Measurements from ENCODE around the gene MICALL2.

- TF ChIP-seq POLR2A (IDR thresholded peaks at IDR 0.05; ENCODE audit: low read length) (no peak), RARB (CRISPR knock-in tag; IDR thresholded peaks at IDR 0.05) (no peak), ESRRA (IDR thresholded peaks at IDR 0.05; ENCODE audit: borderline replicate concordance, low read length) (no peak), CTCF (IDR thresholded peaks at IDR 0.05) (no peak), ZNF302 (CRISPR knock-in tag; IDR thresholded peaks at IDR 0.05) (no peak), BHLHE40 (IDR thresholded peaks at IDR 0.05; ENCODE audit: low read depth, low read length) (no peak), CEBPB (IDR thresholded peaks at IDR 0.05) (no peak), MAFK (IDR thresholded peaks at IDR 0.05; ENCODE audit: partially characterized antibody) (no peak), JUN (IDR thresholded peaks at IDR 0.05) (no peak), MAZ (IDR thresholded peaks at IDR 0.05; ENCODE audit: borderline replicate concordance, low read depth, low read length) (no peak), RAD21 (conservative IDR thresholded peaks at IDR 0.05 in 1 of 2, IDR thresholded peaks at IDR 0.05 in 1 of 2) (no peak), HES2 (IDR thresholded peaks at IDR 0.05) (no peak), CHD2 (IDR thresholded peaks at IDR 0.05; ENCODE audit: low read length, partially characterized antibody) (no peak)
Measured at GRCh38 chr7:1492221-1492620, 33.0 kb upstream of the MICALL2 start.

All from A549 (cell line).